ENCODE results near the gene OCRL. TPM values are rescaled to one million over a fixed set of nuclear protein-coding genes. Genes with fewer than 3 reads are reported as not detected.
"Not testable (repeated sequence)": the region's sequence is repeated elsewhere in the genome, so short reads cannot be mapped to it uniquely, and the experiment has no call there.

Gene OCRL
- total RNA-seq, 1 experiment from 2014 or later, result 19.4 TPM

- CTCF ChIA-PET, result no interaction called here
- ATAC-seq (no peak), DNase-seq (no peak)
- BruUV-seq (replicated peaks), result no TSS peak
- POLR2A ChIA-PET (ENCODE audit: unreplicated experiment), result no interaction called here
- Histone ChIP-seq H3K79me2 (ENCODE audit: low read length) (no peaks in the 10 kb centered on the region), H3K4me1 (ENCODE audit: insufficient read depth, low read length) (no peaks in the 10 kb centered on the region), H3K9me2 (replicated peaks; ENCODE audit: low read length) (no peaks in the 10 kb centered on the region), H3K4me3 (ENCODE audit: low read length) (no peak overlapping the region), H3K27me3 (ENCODE audit: low read length) (no peaks in the 10 kb centered on the region), H3K27ac (ENCODE audit: low read length) (no peak overlapping the region), H3F3A (ENCODE audit: low read length, unreplicated experiment) (no peaks in the 10 kb centered on the region), H2AFZ (ENCODE audit: low read length) (no peak overlapping the region), H3K36me3 (ENCODE audit: low read depth, low read length) (peaks cover 6% of the 10 kb centered on the region), H4K20me1 (ENCODE audit: low read length) (no peaks in the 10 kb centered on the region), H3K9ac (ENCODE audit: low read length) (no peak overlapping the region), H3K9me3 (ENCODE audit: low read length) (no peaks in the 10 kb centered on the region), H3K4me2 (ENCODE audit: low read length) (no peak overlapping the region)
- TF ChIP-seq EZH2 (IDR thresholded peaks at IDR 0.05; ENCODE audit: low read length, unreplicated experiment) (no peak), EZH2phosphoT487 (IDR thresholded peaks at IDR 0.05; ENCODE audit: borderline replicate concordance, low read length) (no peak), CTCF (conservative IDR thresholded peaks at IDR 0.05; ENCODE audit: low read depth, low read length) (no peak)
- intact Hi-C loops (cut with micrococcal nuclease), result no loop called here
Observed at GRCh38 chrX:129549124-129549523, 9.1 kb downstream of the OCRL start.

- Histone ChIP-seq H3K9me3 (ENCODE audit: low read length) (no peaks in the 10 kb centered on the region), H3K4me1 (ENCODE audit: insufficient read depth, low read length) (no peaks in the 10 kb centered on the region), H4K20me1 (ENCODE audit: low read length) (no peaks in the 10 kb centered on the region), H3K9ac (ENCODE audit: low read length) (no peak overlapping the region), H3K27me3 (ENCODE audit: low read length) (no peaks in the 10 kb centered on the region), H3K4me2 (ENCODE audit: low read length) (no peak overlapping the region), H3F3A (ENCODE audit: low read length, unreplicated experiment) (no peaks in the 10 kb centered on the region), H3K27ac (ENCODE audit: low read length) (no peak overlapping the region), H3K36me3 (ENCODE audit: low read depth, low read length) (peaks cover 10% of the 10 kb centered on the region), H3K9me2 (replicated peaks; ENCODE audit: low read length) (no peaks in the 10 kb centered on the region), H3K4me3 (ENCODE audit: low read length) (no peak overlapping the region), H2AFZ (ENCODE audit: low read length) (no peak overlapping the region), H3K79me2 (ENCODE audit: low read length) (no peaks in the 10 kb centered on the region)
- DNase-seq (no peak), ATAC-seq (no peak)
- TF ChIP-seq CTCF (conservative IDR thresholded peaks at IDR 0.05; ENCODE audit: low read depth, low read length) (no peak), EZH2phosphoT487 (IDR thresholded peaks at IDR 0.05; ENCODE audit: borderline replicate concordance, low read length) (no peak), EZH2 (IDR thresholded peaks at IDR 0.05; ENCODE audit: low read length, unreplicated experiment) (no peak)
- TSS peak; percentile 25 for BruUV-seq (replicated peaks)
- ChIA-PET POLR2A (ENCODE audit: unreplicated experiment) (no interaction called here), CTCF (no interaction called here)
- intact Hi-C loops (cut with micrococcal nuclease), result no loop called here
Observed at GRCh38 chrX:129553619-129554288, 13.7 kb downstream of the OCRL start.

- H3K4me3 ChIP-seq (ENCODE audit: low read length); H2AFZ ChIP-seq (ENCODE audit: low read length); H3F3A ChIP-seq (ENCODE audit: low read length, unreplicated experiment); H3K27me3 ChIP-seq (ENCODE audit: low read length); ATAC-seq; H4K20me1 ChIP-seq (ENCODE audit: low read length); H3K4me2 ChIP-seq (ENCODE audit: low read length); H3K79me2 ChIP-seq (ENCODE audit: low read length); POLR2A ChIA-PET (ENCODE audit: unreplicated experiment); H3K9ac ChIP-seq (ENCODE audit: low read length); H3K4me1 ChIP-seq (ENCODE audit: insufficient read depth, low read length); H3K9me3 ChIP-seq (ENCODE audit: low read length); H3K27ac ChIP-seq (ENCODE audit: low read length); DNase-seq; intact Hi-C loops (cut with micrococcal nuclease); H3K9me2 ChIP-seq (replicated peaks; ENCODE audit: low read length); BruUV-seq (replicated peaks); CTCF ChIA-PET: not testable (repeated sequence)
- peaks cover 13% of the 10 kb centered on the region for H3K36me3 ChIP-seq (ENCODE audit: low read depth, low read length)
Observed at GRCh38 chrX:129554816-129555215, 14.8 kb downstream of the OCRL start.
